Mesothelial cell of epicardium (in vitro differentiated cells): ENCODE results near the gene BHMT2. TPM values are rescaled to one million over a fixed set of nuclear protein-coding genes. Genes with fewer than 3 reads are reported as not detected.

Experiments used
- DNase-seq, 2 experiments: peaks; one replicate each; pipeline ENCODE4 v3.0.0; 2021; ENCODE audit warnings: low spot score in 2 of 2; ENCODE audit not compliant: unreplicated experiment in 2 of 2
- H3K27ac Mint-ChIP-seq: 2 replicates; pipeline ENCODE4 v1.8.0; 2021; ENCODE audit warnings: mixed read lengths
- H3K27me3 Mint-ChIP-seq: 2 replicates; pipeline ENCODE4 v1.8.0; 2021; ENCODE audit warnings: low read depth, mixed read lengths
- H3K36me3 Mint-ChIP-seq: 2 replicates; pipeline ENCODE4 v1.8.0; 2021; ENCODE audit warnings: mixed read lengths
- H3K4me1 Mint-ChIP-seq: 2 replicates; pipeline ENCODE4 v1.8.0; 2021; ENCODE audit warnings: mixed read lengths
- H3K4me3 Mint-ChIP-seq: 2 replicates; pipeline ENCODE4 v1.8.0; 2021; ENCODE audit warnings: mild to moderate bottlenecking, moderate library complexity, mixed read lengths
- H3K9me3 Mint-ChIP-seq: 2 replicates; pipeline ENCODE4 v1.8.0; 2021; ENCODE audit warnings: mixed read lengths
- total RNA-seq: library from RNA; stranded (reverse); gene quantifications from 3 replicates; pipeline ENCODE4 v1.2.1, GENCODE V29; 2021
- TF ChIP-seq, protein P1 (sequence below): fragments of 200-600 bp; sonication (generic); IDR thresholded peaks from one replicate; pipeline ENCODE4 v1.5.0; 2021; ENCODE audit warnings: antibody characterized with exemption; ENCODE audit not compliant: unreplicated experiment

The BHMT2 gene
- total RNA-seq, 1 donor from 2014 or later: not detected

DNA sequence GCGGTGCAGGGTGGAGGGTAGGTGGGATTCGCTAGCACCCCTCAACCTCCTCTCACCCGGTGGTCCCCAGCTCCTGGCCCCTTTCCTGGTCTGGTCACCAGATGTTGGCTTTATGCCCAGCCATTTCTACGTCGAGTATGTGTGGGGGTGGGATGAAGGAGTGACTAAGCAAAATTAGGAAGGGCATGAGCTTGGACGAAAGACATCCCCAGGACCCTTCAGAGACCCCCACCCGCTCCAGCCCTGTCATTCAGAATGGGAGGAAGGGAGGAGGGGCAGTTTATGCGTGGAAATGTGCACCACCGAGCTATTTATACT lies 742 bp downstream of the BHMT2 start:
- TF ChIP-seq, protein P1, sequence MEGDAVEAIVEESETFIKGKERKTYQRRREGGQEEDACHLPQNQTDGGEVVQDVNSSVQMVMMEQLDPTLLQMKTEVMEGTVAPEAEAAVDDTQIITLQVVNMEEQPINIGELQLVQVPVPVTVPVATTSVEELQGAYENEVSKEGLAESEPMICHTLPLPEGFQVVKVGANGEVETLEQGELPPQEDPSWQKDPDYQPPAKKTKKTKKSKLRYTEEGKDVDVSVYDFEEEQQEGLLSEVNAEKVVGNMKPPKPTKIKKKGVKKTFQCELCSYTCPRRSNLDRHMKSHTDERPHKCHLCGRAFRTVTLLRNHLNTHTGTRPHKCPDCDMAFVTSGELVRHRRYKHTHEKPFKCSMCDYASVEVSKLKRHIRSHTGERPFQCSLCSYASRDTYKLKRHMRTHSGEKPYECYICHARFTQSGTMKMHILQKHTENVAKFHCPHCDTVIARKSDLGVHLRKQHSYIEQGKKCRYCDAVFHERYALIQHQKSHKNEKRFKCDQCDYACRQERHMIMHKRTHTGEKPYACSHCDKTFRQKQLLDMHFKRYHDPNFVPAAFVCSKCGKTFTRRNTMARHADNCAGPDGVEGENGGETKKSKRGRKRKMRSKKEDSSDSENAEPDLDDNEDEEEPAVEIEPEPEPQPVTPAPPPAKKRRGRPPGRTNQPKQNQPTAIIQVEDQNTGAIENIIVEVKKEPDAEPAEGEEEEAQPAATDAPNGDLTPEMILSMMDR: no peak
- Mint-ChIP-seq H3K9me3 (peaks cover 26% of the 10 kb centered on the region), H3K4me3 (no peak overlapping the region), H3K27ac (peak overlapping the region; percentile 75), H3K4me1 (peaks cover 6% of the 10 kb centered on the region), H3K36me3 (no peaks in the 10 kb centered on the region), H3K27me3 (no peaks in the 10 kb centered on the region)
- no peak for DNase-seq

DNA sequence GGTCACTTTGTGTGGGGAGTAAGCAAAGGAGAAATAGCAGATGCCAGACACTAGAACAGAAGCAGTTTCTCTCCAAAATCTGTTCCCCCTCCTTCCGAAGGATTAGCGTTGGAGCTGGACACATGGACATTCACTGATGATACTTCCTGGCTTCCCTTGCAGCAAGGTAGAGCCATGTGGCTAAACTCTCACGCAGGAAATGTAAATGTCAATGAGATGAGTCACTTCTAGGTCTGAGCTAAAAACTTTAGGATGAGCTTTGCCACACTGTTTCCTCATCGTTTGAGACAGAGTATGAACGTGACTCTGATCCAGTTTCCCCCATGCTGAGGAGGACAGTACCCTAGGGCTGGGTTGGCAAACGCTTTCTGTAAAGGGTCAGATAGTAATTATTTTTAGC lies 5.1 kb downstream of the BHMT2 start:
- Mint-ChIP-seq H3K27ac (no peak overlapping the region), H3K4me1 (peaks cover 6% of the 10 kb centered on the region), H3K27me3 (no peaks in the 10 kb centered on the region), H3K9me3 (peaks cover 17% of the 10 kb centered on the region), H3K4me3 (no peak overlapping the region), H3K36me3 (no peaks in the 10 kb centered on the region)
- TF ChIP-seq, protein P1: no peak
- no peak for DNase-seq

DNA sequence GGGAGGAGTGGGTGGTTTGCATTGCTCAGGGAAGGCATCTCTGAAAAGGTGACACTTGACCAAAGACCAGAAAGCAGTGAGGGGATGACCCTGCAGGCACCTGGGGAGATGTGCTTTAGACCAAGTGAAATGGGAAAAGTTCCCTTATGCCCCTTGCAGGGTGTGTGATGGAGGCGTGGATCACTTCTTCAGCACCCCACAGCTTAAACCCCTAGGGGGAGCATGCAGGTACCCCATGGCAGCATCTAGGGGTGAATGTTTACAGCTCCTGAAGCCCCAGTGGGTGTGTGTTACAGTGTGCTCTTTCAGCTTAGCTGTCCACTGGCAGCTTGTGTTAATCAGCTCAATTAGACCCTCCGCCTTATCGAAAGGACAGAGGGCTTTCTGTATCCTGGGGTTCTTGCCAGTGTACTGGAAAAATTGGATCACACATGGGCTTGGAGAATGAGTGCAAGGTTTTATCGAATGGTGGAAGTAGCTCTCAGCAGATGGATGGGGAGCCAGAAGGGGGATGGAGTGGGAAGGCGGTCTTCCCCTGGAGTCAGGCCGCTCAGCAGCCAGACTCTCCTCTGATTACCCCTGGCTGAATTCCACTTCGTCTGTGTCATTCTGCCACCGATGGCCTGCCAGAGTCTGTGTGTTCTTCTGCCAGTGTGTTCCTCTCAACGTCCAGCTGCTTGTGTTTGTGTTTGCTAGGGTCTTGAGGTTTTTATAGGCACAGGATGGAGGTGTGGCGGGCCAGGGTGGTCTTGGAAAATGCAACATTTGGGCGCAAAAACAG lies 6.3 kb downstream of the BHMT2 start:
- H3K27ac Mint-ChIP-seq: no peak overlapping the region
- no peaks in the 10 kb centered on the region for H3K27me3 Mint-ChIP-seq
- H3K4me1 Mint-ChIP-seq: no peaks in the 10 kb centered on the region
- peaks cover 21% of the 10 kb centered on the region for H3K9me3 Mint-ChIP-seq
- DNase-seq: no peak
- no peaks in the 10 kb centered on the region for H3K36me3 Mint-ChIP-seq
- no peak overlapping the region for H3K4me3 Mint-ChIP-seq
- TF ChIP-seq, protein P1: no peak

DNA sequence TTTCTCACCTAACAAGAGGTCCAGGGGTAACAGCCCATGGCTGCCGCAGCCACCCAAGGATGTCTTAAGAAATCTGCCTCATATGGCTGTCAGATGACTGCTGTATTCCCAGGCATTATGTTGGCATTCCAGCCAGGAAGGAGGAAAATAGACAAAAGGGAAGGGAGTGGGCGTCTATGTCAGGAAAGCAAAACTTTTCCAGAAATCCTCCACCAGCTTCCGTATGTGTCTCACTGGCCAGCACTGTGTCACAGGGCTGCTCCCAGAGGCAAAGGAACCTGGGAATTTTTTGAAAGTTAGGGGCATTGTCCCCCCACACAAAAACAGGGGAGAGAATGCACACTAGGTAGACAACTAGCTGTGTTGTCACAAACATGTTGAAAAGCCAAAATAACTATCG lies 7.3 kb downstream of the BHMT2 start:
- no peaks in the 10 kb centered on the region for H3K27me3 Mint-ChIP-seq
- peaks cover 21% of the 10 kb centered on the region for H3K9me3 Mint-ChIP-seq
- no peak overlapping the region for H3K4me3 Mint-ChIP-seq
- no peaks in the 10 kb centered on the region for H3K36me3 Mint-ChIP-seq
- no peaks in the 10 kb centered on the region for H3K4me1 Mint-ChIP-seq
- no peak overlapping the region for H3K27ac Mint-ChIP-seq
- TF ChIP-seq, protein P1: no peak
- DNase-seq: no peak

DNA sequence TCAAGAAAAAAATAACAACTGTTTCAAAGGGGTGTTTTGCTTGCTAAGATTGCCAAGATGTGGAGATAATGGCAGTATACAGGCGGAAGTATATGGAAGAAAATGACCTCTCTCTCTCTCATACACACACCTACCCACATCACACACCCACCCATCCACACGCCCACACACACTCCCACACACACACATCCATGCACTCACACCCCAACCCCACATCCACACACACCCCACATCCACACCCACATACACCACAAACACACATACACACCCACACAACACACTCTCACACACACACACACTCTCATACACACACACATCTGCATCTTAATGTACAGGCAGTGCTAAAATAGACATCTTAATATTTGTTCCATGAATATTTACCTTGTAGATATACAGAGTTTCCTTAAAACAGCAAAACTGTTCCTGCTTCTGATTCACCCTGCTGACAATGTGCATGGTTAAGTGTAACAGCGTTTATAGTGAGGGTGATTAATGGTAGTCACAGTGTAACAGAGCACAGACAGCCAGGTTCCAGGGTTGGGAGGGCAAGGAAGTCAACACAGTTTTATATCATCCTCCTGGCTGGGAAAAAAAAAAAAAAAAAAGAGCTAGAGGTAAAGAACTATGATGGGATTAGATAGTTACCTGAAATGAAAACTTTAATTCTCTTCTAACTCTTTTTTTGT lies 8.3 kb downstream of the BHMT2 start:
- no peaks in the 10 kb centered on the region for H3K27me3 Mint-ChIP-seq
- no peak overlapping the region for H3K4me3 Mint-ChIP-seq
- DNase-seq: no peak
- peaks cover 18% of the 10 kb centered on the region for H3K9me3 Mint-ChIP-seq
- no peak overlapping the region for H3K27ac Mint-ChIP-seq
- H3K4me1 Mint-ChIP-seq: no peaks in the 10 kb centered on the region
- TF ChIP-seq, protein P1: no peak
- H3K36me3 Mint-ChIP-seq: no peaks in the 10 kb centered on the region
